GM21825 (cell line): Measurements from ENCODE around the gene N4BP2.
A peak's percentile ranks its signal among the peaks of the same experiment; 100 is the strongest.
"Not testable (repeated sequence)": the region's sequence is repeated elsewhere in the genome, so short reads cannot be mapped to it uniquely, and the experiment has no call there.

Source experiments
- ATAC-seq: cut with Tn5 transposase; IDR thresholded peaks from one replicate; pipeline ENCODE4 v1.9.1; 2021; ENCODE audit warnings: mild to moderate bottlenecking, moderate library complexity; ENCODE audit not compliant: unreplicated experiment

Gene N4BP2

DNA sequence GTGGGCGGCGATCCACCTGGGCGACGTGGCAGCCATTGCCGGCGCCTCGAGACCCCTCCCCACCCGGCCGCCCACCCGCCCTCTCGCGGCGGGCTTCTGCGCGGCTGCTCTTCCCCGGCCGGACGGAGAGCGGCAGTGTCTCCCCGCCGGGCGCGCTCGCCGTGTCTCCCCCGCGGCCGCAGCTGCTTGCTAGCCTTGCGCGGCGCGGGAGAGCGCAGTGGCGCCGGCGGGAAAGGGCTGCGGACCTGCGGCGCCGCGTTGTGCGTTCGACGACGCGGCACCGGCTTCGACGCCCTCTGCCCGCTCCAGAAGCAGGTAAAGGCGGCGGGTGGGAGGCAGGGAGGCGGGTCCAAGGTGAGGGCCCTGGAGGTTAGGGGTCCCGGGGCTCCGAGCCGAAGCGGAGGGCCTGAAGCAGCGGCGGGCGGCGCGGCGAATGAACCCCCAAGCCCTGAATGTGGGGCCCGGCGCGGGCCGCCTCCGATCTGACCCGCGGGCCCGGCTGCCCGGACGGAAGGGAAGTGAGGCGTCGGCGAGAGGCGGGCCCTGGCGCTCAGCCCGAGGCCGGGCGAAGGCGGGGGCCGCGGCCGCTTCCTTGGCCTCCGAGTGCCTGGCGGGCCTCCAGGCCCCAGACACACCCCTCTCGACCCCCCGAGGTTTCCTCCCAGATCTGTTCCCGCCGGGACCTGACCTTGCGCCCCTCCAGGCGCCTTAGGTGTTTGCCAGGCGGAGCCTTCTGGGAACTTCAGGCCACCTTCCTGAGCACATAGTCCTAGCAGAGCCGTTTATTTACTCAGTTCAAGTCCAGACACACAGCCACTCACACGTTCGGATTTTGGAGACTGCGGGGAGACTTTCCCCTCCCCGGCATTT lies at the start of gene N4BP2:
Gene N4BP2 (plus strand): TSS at position 135 of the 870 bp plus-strand sequence. CDS start 40,491 bp downstream, outside the sequence.
- peak; percentile 57 for ATAC-seq

DNA sequence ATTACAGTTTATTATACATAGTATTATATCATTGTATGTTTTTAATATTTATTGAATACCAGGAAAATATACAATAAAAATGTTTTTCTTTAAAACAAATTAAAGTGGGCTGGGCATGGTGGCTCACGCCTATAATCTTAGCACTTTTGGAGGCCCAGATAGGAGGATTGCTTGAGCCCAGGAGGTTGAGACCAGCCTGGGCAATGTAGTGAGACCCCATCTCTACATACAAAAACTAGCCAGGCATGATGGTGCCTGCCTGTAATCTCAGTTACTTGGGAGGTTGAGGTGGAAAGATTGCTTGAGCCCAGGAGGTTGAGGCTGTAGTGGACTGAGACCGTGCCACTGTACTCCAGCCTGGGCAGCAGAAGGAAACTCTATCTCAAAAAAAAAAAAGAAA lies 40.6 kb upstream of the N4BP2 start:
- ATAC-seq, result no peak

DNA sequence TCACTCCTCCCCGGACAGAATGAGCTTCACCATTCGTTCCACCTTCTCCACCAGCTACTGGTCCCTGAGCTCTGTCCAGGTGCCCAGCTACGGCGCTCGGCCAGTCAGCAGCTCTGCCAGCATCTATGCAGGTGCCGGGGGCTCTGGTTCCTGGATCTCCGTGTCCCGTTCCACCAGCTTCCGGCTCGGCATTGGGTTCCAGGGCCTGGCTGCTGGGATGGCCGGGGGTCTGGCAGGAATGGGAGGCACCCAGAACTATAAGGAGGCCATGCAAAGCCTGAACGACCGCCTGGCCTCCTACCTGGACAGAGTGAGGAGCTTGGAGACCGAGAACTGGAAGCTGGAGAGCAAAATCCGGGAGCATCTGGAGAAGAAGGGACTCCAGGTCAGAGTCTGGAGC lies 36.4 kb upstream of the N4BP2 start:
- ATAC-seq, result no peak

DNA sequence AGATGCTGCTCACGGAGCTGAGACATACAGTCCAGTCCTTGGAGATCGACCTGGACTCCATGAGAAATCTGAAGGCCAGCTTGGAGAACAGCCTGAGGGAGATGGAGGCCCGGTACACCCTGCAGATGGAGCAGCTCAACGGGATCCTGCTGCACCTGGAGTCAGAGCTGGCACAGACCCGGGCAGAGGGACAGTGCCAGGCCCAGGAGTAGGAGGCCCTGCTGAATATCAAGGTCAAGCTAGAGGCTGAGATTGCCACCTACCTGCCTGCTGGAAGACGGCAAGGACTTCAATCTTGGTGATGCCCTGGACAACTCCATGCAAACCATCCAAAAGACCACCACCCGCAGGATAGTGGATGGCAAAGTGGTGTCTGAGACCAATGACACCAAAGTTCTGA lies 35.5 kb upstream of the N4BP2 start:
- ATAC-seq, result not testable (repeated sequence)

DNA sequence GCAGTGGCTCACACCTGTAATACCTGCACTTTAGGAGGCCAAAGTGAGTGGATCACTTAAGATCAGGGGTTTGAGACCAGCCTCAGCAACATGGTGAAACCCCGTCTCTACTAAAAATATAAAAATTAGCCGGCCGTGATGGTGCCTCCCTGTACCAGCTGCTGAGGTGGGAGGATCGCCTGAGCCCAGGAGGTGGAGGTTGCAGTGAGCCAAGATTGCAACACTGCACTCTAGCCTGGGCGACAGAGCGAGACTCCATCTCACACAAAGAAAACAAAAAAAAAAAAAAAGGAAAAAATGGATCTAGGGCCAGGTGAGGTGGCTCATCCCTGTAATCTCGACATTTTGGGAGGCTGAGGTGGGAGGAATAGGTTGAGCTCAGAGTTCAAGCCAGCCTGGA lies 32.6 kb upstream of the N4BP2 start:
- ATAC-seq, result not testable (repeated sequence)

DNA sequence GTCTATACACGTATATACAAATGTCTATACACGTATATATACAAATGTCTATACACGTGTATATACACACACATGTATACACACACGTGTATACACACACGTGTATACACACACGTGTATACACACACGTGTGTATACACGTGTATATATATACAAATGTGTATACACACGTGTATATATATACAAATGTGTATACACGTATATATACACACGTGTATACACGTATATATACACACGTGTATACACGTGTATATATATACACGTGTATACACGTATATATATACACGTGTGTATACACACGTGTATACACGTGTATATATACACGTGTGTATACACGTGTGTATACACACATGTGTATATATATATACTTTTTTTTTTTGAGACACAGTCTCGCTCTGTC lies 23.9 kb upstream of the N4BP2 start:
- no peak for ATAC-seq

DNA sequence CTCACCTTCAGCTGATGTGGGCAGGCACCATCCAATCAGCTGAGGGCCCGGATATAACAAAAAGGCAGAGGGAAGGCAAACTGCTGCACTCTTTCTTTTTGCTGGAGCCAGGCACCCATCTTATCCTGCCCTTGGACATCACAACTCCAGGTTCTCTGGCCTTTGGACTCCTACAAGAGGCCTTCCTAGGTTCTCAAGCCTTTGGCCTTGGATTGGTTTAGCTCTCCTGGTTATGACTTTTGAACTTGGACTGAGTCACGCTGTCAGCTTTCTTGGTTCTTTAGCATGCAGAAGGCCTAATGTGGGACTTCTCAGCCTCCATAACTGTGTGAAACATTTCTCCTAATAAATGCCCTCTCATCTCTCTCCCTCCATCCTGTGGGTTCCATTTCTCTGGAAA lies 23.0 kb upstream of the N4BP2 start:
- no peak for ATAC-seq

DNA sequence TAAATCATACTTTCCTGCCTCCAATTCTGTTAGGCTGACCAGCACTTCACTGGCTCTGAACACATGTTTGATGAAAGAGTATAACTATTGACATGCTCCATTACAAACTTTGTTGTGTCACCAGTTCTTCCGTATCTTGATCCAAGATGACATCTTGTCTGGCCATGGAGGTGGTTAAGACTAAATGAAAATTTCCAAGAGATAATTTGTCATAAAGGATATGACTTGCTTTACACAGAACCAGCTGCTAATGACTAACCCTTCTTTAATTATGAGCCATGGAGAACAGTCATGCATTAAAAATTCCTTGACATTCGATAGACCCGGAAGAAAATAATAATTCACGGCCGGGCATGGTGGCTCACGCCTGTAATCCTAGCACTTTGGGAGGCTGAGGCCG lies 17.7 kb upstream of the N4BP2 start:
- no peak for ATAC-seq

DNA sequence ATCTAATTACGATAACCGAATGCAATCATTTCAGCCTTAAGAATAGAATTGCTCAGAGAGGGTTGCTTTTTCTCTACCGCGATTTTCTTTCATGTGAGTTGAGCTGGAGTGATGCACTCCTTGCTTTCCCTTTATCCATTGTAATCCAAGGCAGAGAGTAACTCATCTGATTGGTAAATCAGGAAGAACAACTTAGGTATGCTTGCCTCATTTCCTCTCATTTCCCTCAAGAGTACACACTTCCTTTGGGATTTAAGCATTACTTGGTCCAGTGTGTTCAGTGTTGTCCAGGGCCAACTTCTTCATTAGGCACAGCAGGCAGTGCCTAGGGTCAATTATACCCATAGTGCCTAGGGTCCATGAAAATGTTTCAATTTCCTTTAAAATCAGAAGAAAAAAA lies 15.7 kb upstream of the N4BP2 start:
- ATAC-seq, result no peak

DNA sequence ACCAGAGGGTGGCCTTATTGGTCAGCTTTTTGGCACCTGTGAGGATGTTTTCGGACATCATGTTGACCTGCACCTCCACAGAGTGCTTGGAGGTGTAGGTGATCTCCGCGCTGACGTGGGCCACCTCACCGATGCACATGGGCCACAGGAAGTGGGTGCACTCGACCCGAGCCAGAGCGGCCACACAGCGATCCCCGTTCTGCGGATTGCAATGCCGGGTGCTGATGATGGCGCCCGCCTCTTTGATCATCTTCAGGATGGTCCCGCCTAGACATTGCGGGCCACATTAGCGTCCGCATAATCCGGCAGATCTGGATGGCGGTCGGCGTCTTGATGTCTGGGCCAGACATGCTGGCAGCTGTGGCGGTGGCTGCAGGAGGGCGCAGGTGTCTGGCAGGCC lies 12.9 kb upstream of the N4BP2 start:
- ATAC-seq, result no peak

DNA sequence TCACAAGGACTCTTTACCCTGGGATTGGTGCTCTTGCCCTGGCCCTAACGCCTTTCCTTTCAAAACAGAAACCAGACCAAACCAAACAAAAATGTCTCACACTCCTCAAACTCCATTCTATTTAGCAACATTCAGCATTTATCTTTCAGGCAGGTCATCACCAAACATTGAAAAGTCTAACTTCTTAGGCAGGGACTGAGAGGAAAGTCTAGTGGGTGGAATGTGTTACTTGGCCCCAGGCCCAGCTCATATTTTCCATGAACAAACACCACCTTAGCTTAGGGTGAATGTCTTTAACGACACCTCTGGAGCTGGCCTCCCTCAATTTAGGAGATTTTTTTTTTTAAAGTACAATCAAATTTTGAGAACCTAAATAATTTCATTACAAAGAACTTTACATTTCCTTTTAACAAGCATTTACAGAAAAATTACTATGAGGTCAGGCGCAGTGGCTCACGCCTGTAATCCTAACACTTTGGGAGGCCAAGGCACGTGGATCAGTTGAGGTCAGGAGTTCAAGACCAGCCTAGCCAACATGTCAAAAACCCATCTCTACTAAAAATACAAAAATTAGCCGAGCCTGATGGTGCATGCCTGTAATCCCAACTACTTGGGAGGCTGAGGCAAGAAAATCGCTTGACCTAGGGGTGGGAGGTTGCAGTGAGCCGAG lies 10.2 kb upstream of the N4BP2 start:
- ATAC-seq, result no peak

DNA sequence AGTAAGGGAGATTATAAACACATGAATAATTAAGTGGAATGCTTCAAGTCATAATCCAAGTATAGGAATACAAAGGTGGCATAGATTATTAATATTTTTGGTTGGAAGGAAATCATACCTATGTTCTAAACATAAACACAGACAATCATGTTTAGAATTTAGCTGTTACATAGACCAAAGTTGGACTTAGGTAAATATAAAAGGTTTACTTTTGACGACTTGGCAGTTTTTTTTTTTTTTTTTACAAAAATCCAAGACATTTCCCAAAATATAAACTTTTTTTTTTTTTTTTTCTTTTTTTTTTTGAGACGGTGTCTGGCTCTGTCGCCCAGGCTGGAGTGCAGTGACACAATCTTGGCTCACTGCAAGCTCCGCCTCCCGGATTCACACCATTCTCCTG lies 3.5 kb upstream of the N4BP2 start:
- no peak for ATAC-seq

DNA sequence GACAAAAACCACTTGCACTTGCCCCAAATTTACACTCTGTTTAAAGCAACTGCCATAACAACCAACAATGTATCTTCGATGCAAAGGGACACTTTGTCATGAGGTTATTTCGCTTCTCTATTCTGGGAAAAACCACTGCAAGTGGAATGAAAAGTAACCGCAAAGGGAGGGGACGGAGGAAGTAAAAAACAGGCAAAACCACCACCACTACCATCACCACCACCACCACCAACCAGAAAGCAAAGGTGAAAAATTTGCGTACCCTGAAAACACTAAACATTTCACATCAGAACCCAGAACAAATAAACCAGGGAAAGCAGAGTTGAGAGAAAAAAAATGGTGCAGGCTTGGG lies 1.2 kb upstream of the N4BP2 start:
- ATAC-seq, result peak; percentile 8

DNA sequence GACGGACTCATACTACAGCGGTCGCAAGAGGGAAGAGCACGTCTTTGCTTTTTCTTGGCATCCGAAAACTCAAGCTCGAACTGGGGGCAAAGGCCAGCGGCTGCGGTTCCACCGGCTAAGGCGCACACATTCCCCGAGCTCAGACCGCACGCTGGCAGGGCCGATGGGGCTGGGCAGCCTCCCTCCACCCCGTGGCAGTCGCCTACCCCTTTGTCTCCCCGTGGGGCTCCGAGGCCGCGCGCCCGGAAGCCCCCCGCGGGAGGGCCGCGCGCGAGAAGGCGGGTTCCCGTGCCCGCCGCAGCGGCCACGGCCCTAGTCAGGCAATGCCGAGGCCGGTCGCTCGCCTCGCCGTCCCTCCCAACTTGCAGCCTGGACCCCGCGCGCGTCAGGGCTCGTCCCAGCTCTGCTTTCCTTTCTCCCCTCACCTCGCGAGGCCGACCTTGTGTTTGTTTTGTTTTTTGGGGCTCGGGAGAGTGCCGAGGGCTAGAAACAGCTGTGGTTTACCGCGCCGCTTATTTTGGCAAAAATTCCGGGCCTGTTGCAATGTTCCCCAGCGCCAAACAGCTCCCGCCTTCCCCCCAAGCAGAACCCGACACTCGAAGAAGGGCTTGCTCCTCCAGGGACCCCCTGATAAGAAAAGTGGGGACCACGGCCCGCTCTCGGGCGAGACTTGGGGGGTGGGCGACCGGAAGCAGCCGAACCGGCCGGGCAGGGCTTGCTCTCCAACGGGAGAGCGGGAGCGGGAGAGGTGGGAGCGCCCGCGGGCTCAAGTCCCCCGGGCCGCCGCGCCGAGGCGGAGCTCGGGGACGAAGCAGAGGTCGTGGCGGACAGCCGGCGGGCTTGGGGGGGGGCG lies 561 bp upstream of the N4BP2 start:
- ATAC-seq, result peak; percentile 22

DNA sequence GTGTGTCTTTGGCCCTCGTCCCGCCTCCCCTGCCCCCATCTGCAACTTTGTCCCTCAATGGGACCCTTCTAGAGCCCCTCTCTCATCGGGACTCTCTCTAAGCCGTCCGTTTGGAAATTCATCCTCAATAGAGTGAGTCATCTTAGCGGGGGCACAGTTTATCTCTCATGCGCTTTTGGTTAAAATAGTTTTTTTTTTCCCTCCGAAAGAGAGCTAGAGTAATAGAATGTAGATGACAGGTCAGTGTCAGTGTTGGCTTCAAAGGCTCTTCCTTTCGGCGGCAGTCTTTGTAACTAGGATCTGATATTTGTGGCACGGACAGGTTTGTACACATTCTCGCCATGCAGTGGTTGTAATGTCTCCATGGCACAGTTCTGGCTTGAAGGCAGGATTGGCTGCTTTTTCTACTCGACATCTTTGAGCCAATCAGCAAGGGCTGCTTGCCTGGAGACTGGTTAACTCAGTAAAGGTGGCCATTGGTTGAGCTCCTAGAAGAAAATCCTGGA lies 989 bp downstream of the N4BP2 start:
- ATAC-seq, result peak; percentile 66

DNA sequence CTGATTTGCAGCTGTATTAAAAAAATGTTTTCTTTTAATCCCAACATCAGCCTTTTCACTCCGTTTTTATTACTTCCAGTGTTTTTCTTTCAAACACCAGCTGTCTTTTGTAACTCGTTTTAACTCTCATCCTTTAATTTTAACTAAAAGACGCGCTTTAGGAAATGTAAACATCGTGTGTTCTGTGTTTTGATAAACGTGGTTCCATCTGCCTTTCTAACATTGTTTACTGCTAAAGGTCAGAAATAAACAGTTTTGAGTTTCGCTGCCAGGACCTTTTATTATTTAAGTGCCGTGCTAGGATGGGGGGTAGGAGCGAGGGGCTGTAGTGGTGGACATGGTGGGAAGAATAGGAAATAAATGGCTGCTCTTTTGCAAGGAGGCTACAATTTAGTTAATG lies 1.5 kb downstream of the N4BP2 start:
- ATAC-seq, result no peak

DNA sequence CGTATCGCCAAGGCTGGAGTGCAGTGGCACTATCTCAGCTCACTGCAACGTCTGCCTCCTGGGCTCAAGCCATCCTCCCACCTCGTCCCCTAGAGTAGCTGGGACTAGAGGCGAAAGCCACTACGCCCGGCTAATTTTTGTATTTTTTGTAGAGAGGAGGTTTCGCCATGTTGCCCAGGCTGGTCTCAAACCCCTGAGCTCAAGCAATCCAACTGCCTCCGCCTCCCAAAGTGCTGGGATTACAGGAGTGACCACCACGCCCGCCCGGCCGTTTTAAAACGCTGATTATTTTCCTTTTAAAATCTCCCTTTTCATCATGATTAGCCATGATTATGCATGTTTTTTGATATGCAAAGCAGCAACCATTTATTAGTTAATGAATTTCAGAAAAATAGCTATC lies 2.2 kb downstream of the N4BP2 start:
- no peak for ATAC-seq

DNA sequence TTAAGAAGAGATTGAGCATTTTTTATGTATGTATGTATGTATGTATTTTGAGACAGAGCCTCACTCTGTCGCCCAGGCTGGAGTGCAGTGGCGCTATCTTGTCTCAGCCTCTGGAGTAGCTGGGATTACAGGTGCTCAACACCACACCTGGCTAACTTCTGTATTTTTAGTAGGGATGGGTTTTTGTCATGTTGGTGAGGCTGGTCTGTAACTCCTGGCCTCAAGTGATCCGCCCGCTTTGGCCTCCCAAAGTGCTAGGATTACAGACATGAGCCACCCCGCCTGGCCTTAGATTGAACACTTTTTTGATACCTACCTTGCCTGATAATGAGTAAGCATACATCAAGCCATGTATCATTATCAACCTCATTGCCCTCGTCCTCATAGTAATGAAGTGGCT lies 2.7 kb downstream of the N4BP2 start:
- no peak for ATAC-seq

DNA sequence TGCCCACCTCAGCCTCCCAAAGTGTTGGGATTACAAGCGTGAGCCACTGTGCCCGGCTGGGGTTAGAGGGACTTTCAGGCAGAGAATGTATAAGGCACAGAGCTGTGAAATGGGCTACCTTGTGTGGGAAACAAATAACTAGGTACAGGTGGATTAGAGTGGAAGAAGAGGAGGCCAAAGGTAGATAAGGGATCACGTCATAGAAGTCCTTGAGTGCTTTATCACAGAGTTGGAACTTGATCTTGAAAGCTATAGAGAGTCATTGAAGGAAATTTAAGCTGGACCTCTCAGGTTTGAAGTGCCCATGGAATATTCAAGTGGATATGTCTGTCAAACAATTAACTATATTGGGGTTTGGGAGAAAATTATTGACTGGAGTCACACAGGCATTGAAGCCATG lies 8.4 kb downstream of the N4BP2 start:
- ATAC-seq, result no peak

DNA sequence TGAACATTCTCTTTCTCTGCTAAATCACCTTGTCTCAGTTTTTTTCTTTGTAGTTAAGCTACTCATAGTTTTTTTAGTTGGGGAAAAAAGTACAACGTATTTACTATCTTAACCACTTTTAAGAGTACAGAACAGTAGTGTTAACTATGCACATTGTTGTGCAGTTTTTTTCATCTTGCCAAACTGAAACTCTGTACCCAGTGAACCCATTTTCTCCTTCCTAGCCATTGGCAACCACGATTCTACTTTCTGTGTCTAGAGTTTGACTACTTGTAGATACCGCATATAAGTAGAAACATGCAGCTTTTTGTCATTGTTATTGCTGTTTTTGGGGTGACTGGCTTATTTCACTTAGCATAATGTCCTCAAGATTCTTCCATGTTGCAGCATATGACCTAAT lies 10.0 kb downstream of the N4BP2 start:
- ATAC-seq, result no peak

DNA sequence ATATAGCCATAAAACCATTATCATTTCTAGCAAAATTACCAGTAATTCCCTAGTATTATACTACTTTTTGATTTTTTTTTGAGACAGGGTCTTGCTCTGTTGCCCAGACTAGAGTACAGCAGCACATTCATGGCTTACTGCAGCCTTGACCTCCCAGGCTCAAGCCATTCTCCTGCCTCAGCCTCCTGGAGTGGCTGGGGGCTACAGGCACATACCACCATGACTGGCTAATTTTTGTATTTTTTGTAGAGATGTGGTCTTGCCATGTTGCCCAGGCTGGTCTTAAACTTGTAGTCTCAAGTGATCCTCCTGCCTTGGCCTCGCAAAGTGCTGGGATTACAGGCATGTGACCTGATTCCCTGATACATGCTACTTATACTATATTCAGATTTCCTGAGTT lies 13.7 kb downstream of the N4BP2 start:
- no peak for ATAC-seq
